HEK293 (cell line): ENCODE results near the gene GPN1.

Experiments used
- CTCF ChIA-PET: fragments of 350-600 bp; formaldehyde crosslinking; extraction: SDS; loops from one replicate; lab custom pipeline; 2021; ENCODE audit warnings: antibody characterized with exemption; lab: Yijun Ruan, JAX
- POLR2A ChIA-PET: fragments of 300-600 bp; formaldehyde crosslinking; extraction: SDS; loops from one replicate; lab custom pipeline; 2020; ENCODE audit warnings: antibody characterized with exemption, inconsistent platforms; lab: Yijun Ruan, JAX
- H3K27ac ChIP-seq: fragments of 200-500 bp; sonication (Bioruptor generic); 2 replicates; pipeline ENCODE4 v1.5.1; 2014; ENCODE audit warnings: low read depth, low read length, control low read depth, inconsistent platforms; ENCODE audit errors: extremely low read depth
- H3K36me3 ChIP-seq, 2 experiments: fragments of 200-500 bp in 1 of 2; sonication (Bioruptor generic) in 1 of 2; 1 replicate in 1 of 2; 2 replicates in 1 of 2; pipeline ENCODE4 v1.5.1; 2014 to 2017; ENCODE audit warnings: inconsistent platforms in 2 of 2, low read length in 2 of 2; ENCODE audit not compliant: control insufficient read depth in 2 of 2, insufficient read depth in 1 of 2
- H3K4me1 ChIP-seq: fragments of 200-500 bp; sonication (Bioruptor generic); 2 replicates; pipeline ENCODE4 v1.5.1; 2014; ENCODE audit warnings: mild to moderate bottlenecking, low read length, inconsistent platforms; ENCODE audit not compliant: control insufficient read depth, insufficient read depth
- H3K4me3 ChIP-seq: 2 replicates; pipeline ENCODE4 v1.5.1; 2011; ENCODE audit warnings: low read depth, mild to moderate bottlenecking, control low read depth, low read length, moderate library complexity
- H3K9me3 ChIP-seq: fragments of 200-500 bp; sonication (Bioruptor generic); 2 replicates; pipeline ENCODE4 v1.5.1; 2014; ENCODE audit warnings: low read depth, low read length, inconsistent platforms; ENCODE audit not compliant: control insufficient read depth, insufficient read depth
- BCL6B ChIP-seq: fragments of 450-650 bp; formaldehyde crosslinking; IDR thresholded peaks from 2 replicates; pipeline ENCODE4 v1.5.1; 2017; ENCODE audit warnings: missing biosample characterization, missing genetic modification characterization
- KLF10 ChIP-seq: fragments of 450-650 bp; IDR thresholded peaks from 2 replicates; pipeline ENCODE4 v1.5.1; 2018; ENCODE audit warnings: missing biosample characterization, mild to moderate bottlenecking, missing genetic modification characterization
- PRDM1 ChIP-seq: fragments of 450-650 bp; formaldehyde crosslinking; IDR thresholded peaks from 2 replicates; pipeline ENCODE4; 2016; ENCODE audit warnings: missing biosample characterization, missing genetic modification characterization
- PRDM10 ChIP-seq: fragments of 450-650 bp; formaldehyde crosslinking; IDR thresholded peaks from 2 replicates; pipeline ENCODE4 v1.5.1; 2016; ENCODE audit warnings: missing biosample characterization, missing genetic modification characterization
- SCRT1 ChIP-seq: fragments of 450-650 bp; formaldehyde crosslinking; IDR thresholded peaks from 2 replicates; pipeline ENCODE4 v1.5.1; 2016; ENCODE audit warnings: missing biosample characterization, missing genetic modification characterization, borderline replicate concordance
- SCRT2 ChIP-seq: fragments of 450-650 bp; formaldehyde crosslinking; IDR thresholded peaks from 2 replicates; pipeline ENCODE4 v1.5.1; 2016; ENCODE audit warnings: missing biosample characterization, missing genetic modification characterization
- TCF7L2 ChIP-seq: IDR thresholded peaks from 2 replicates; pipeline ENCODE4 v1.6.1; 2011; ENCODE audit warnings: low read depth, mild to moderate bottlenecking, inconsistent platforms, low read length, moderate library complexity, borderline replicate concordance
- ZBTB11 ChIP-seq: fragments of 450-650 bp; formaldehyde crosslinking; conservative IDR thresholded peaks from 2 replicates; pipeline ENCODE4 v1.5.1; 2016; ENCODE audit warnings: low read depth, missing biosample characterization, missing genetic modification characterization
- ZBTB17 ChIP-seq: fragments of 450-650 bp; formaldehyde crosslinking; IDR thresholded peaks from 2 replicates; pipeline ENCODE4 v1.5.1; 2016; ENCODE audit warnings: missing biosample characterization, missing genetic modification characterization
- ZFP37 ChIP-seq: fragments of 450-650 bp; formaldehyde crosslinking; IDR thresholded peaks from 2 replicates; pipeline ENCODE4 v1.5.1; 2016; ENCODE audit warnings: missing biosample characterization, missing genetic modification characterization
- ZNF140 ChIP-seq: fragments of 450-650 bp; formaldehyde crosslinking; IDR thresholded peaks from 2 replicates; pipeline ENCODE4 v1.5.1; 2016; ENCODE audit warnings: missing biosample characterization, missing genetic modification characterization
- ZNF19 ChIP-seq: fragments of 450-650 bp; formaldehyde crosslinking; IDR thresholded peaks from 2 replicates; pipeline ENCODE4; 2016; ENCODE audit warnings: missing biosample characterization, missing genetic modification characterization, low read depth
- ZNF26 ChIP-seq: fragments of 450-650 bp; formaldehyde crosslinking; IDR thresholded peaks from 2 replicates; pipeline ENCODE4 v1.5.1; 2016; ENCODE audit warnings: missing biosample characterization, missing genetic modification characterization
- ZNF266 ChIP-seq: fragments of 450-650 bp; formaldehyde crosslinking; IDR thresholded peaks from 2 replicates; pipeline ENCODE4 v1.5.1; 2016; ENCODE audit warnings: missing biosample characterization, missing genetic modification characterization, low read depth
- ZNF366 ChIP-seq: fragments of 450-650 bp; formaldehyde crosslinking; conservative IDR thresholded peaks from 2 replicates; pipeline ENCODE4 v1.5.1; 2016; ENCODE audit warnings: missing biosample characterization, missing genetic modification characterization
- ZNF416 ChIP-seq: fragments of 450-650 bp; formaldehyde crosslinking; IDR thresholded peaks from 2 replicates; pipeline ENCODE4 v1.5.1; 2016; ENCODE audit warnings: missing biosample characterization, missing genetic modification characterization
- ZNF423 ChIP-seq: fragments of 450-650 bp; formaldehyde crosslinking; IDR thresholded peaks from 2 replicates; pipeline ENCODE4 v1.5.1; 2016; ENCODE audit warnings: missing biosample characterization, missing genetic modification characterization
- ZNF449 ChIP-seq: fragments of 450-650 bp; formaldehyde crosslinking; IDR thresholded peaks from 2 replicates; pipeline ENCODE4 v1.5.1; 2017; ENCODE audit warnings: missing biosample characterization, mild to moderate bottlenecking, missing genetic modification characterization, moderate library complexity
- ZNF514 ChIP-seq: fragments of 450-650 bp; formaldehyde crosslinking; IDR thresholded peaks from 2 replicates; pipeline ENCODE4 v1.5.1; 2016; ENCODE audit warnings: missing biosample characterization, missing genetic modification characterization
- ZNF600 ChIP-seq: fragments of 450-650 bp; formaldehyde crosslinking; IDR thresholded peaks from 2 replicates; pipeline ENCODE4 v1.5.1; 2016; ENCODE audit warnings: missing biosample characterization, missing genetic modification characterization
- ZNF664 ChIP-seq: fragments of 450-650 bp; formaldehyde crosslinking; IDR thresholded peaks from 2 replicates; pipeline ENCODE4 v1.5.1; 2016; ENCODE audit warnings: missing biosample characterization, missing genetic modification characterization

The GPN1 gene

GRCh38 chr2:27584597-27584996 lies 44.3 kb upstream of the GPN1 start:
- Histone ChIP-seq H3K36me3 (no peaks in the 10 kb centered on the region; a peak in 1 of 3 replicates), H3K4me3 (peak overlapping the region; percentile 10; the same call in 1 of the 2 replicates), H3K4me1 (peaks cover 8% of the 10 kb centered on the region), H3K27ac (no peak overlapping the region), H3K9me3 (no peaks in the 10 kb centered on the region)
- no peak for TF ChIP-seq ZNF514 (tag by site-specific recombination)
- TF ChIP-seq ZNF19, result no peak
- TF ChIP-seq SCRT1 (tag by site-specific recombination), result 0 out of 2 replicates have a peak, but pooled peaks have one; percentile 12
- no peak for TF ChIP-seq KLF10 (tag by site-specific recombination)
- peak; percentile 57 for TF ChIP-seq ZBTB17
- no peak for TF ChIP-seq TCF7L2
- TF ChIP-seq ZNF600 (tag by site-specific recombination), result peak; percentile 89
- TF ChIP-seq ZNF140 (tag by site-specific recombination), result no peak
- no peak for TF ChIP-seq ZNF449 (tag by site-specific recombination)
- 0 out of 2 replicates have a peak, but pooled peaks have one; percentile 10 for TF ChIP-seq ZNF366 (tag by site-specific recombination)
- no peak for TF ChIP-seq ZFP37 (tag by site-specific recombination)
- no peak for TF ChIP-seq ZNF416 (tag by site-specific recombination)
- TF ChIP-seq PRDM1 (tag by site-specific recombination), result peak; percentile 93
- TF ChIP-seq ZBTB11 (tag by site-specific recombination), result no peak
- no peak for TF ChIP-seq ZNF26 (tag by site-specific recombination)
- peak; percentile 78; the same call in 1 of the 2 replicates for TF ChIP-seq SCRT2 (tag by site-specific recombination)
- ChIA-PET POLR2A (no interaction called here), CTCF (no interaction called here)

- H3K9me3 ChIP-seq, result no peaks in the 10 kb centered on the region
- TF ChIP-seq ZNF664 (peak; percentile 75), ZNF423 (tag by site-specific recombination) (no peak), PRDM10 (tag by site-specific recombination) (peak; percentile 42; the same call in 1 of the 2 replicates), BCL6B (peak; percentile 23; the same call in 1 of the 2 replicates), ZNF266 (tag by site-specific recombination) (no peak)
- ChIA-PET POLR2A (no interaction called here), CTCF (no interaction called here)
- peaks cover 8% of the 10 kb centered on the region for H3K4me1 ChIP-seq
- H3K4me3 ChIP-seq, result no peak overlapping the region
- H3K36me3 ChIP-seq, result peaks cover 0 to 3% of the 10 kb centered on the region in 2 experiments; a peak in 1 of 3 replicates
- no peak overlapping the region for H3K27ac ChIP-seq
Measured at GRCh38 chr2:27587025-27587424, 41.8 kb upstream of the GPN1 start.
